ENCODE results near the gene RIMBP3C.
"Not testable (repeated sequence)": the region's sequence is repeated elsewhere in the genome, so short reads cannot be mapped to it uniquely, and the experiment has no call there.

GRCh38 chr22:21550008-21550677 lies 1.1 kb downstream of the RIMBP3C start:
- TF ChIP-seq POLR2A, CTCF (IDR thresholded peaks at IDR 0.05): not testable (repeated sequence)
